A549 treated with RU486 at 1 μM for 4 hours (cell line): ENCODE data around the gene RHEB. TPM values are rescaled to one million over a fixed set of nuclear protein-coding genes. Genes with fewer than 3 reads are reported as not detected.

Source experiments
- total RNA-seq: library from RNA; stranded (reverse); fragments of 200-300 nt; extraction: Qiagen RNA extraction; gene quantifications from 5 replicates; pipeline ENCODE4 v1.2.3, GENCODE V29; 2022; ENCODE audit warnings: low read depth

Gene RHEB, protein sequence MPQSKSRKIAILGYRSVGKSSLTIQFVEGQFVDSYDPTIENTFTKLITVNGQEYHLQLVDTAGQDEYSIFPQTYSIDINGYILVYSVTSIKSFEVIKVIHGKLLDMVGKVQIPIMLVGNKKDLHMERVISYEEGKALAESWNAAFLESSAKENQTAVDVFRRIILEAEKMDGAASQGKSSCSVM
- total RNA-seq = 99.7 to 183 TPM (median 159 TPM) in 5 replicates

DNA sequence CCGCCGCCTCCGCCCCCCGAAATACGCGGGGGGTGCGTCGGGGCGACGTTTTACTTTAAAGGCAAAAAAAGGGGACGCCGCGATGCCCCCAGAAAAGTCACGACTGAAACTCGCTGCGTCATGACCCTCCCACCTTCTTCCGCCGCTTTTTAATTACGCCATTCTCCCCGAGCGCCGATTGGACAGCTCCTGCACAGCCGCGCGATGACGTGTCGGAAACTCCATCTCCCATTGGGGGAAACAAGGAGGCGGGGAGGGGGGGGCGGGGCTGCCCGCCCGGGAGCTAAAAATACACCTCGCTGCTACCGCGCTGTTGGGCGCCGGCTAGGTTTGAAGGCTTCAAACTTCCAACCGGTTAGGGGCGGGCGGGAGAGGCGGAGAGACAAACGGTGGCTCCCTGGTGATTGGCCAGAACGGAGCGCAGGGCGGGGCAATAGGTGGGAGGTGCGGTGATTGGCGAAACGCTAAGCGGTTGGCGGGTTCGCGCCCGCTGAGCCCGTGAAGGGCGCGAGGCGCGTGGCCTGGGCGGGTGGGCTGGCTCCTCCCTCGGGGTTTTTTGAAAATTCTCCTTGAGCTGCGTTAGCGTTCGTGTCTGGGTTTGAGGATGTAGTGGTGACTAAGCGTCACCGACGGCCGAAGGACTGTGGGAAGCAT, at the start of gene RHEB:
Gene RHEB, minus strand, starts transcription at position 131 of the 654 bp plus-strand sequence. CDS start 384 bp downstream, outside the sequence.

DNA sequence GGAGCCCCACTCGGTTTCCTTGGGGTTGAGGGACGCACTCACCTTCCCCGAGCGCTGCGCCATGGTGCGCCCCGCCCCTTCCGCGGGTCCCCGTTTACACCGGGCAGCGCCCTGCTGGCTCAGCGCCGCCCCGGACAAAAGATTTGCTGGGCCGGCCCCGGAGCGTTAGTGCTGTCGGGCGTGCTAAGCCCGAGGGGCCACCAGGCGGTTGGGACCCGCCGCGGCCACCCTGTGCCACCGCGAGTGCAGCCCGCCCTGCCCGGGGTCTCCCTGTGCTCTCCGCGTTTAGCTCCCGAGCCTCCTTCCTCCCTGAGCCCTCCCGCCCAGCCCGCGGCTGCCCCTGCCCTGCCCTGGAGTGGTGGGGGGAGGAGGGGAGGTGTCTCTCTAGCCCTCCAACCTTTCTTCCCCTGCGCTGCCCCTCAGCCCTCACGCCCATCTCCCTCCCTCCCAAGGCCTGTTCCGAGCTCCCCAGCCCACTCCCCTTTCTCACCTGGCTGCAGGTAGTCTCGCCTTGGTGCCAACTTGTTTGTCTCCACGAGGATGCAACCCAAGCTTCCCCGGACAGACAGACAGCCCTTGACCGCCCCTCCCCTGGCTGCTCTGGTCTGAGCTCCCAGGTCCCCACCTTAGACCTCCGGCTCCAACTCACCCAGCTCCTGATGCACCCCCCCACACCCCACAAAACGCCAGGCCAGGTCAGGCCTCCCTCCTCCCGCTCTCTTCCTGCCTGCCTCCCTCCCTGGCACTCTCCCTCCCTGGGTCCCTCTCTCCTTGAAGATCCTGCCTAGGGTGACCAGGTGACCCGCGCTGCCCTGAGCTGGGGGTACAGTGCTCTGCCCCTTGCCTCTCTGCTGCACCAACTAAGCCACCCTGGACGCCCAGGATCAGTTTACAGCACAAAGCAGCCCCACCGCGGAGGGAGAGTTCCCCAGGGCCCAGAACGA, 79.6 kb downstream of the RHEB start, which contains the start of gene CRYGN:
Gene CRYGN, minus strand, starts transcription at position 287 of the 944 bp plus-strand sequence. Its CDS starts 224 bp downstream, at position 63.

Other genes starting within 250 kb of the RHEB start
- gene NUB1, start 178.1 kb downstream of the RHEB start, total RNA-seq = 37.8 to 55.9 TPM (median 41.3 TPM) in 5 replicates
- 0.18 to 0.22 TPM (median 0.19 TPM) in 3 of 5 replicates, not detected in the others for gene WDR86, start 109.9 kb downstream of the RHEB start, total RNA-seq
- not detected in 5 replicates for gene CRYGN, start 79.8 kb downstream of the RHEB start, total RNA-seq